Hepatocyte (in vitro differentiated cells): ENCODE data around the gene CACTIN. TPM values are rescaled to one million over a fixed set of nuclear protein-coding genes. Genes with fewer than 3 reads are reported as not detected.

Source experiments
- DNase-seq: peaks from one replicate; pipeline ENCODE4 v3.0.0-alpha.2; 2016; ENCODE audit warnings: low spot score
- H2AFZ ChIP-seq: fragments of 200-600 bp; sonication (generic); 2 replicates; pipeline ENCODE4 v1.6.0; 2016; ENCODE audit warnings: antibody characterized with exemption, mild to moderate bottlenecking
- H3K27ac ChIP-seq: fragments of 200-600 bp; sonication (generic); 2 replicates; pipeline ENCODE4 v1.5.1; 2016; ENCODE audit warnings: mild to moderate bottlenecking
- H3K27me3 ChIP-seq: fragments of 200-600 bp; sonication (generic); 2 replicates; pipeline ENCODE4 v1.6.1; 2016
- H3K36me3 ChIP-seq: fragments of 200-600 bp; sonication (generic); replicated peaks from 2 replicates; pipeline ENCODE4 v1.5.1; 2016; ENCODE audit warnings: low read depth; ENCODE audit not compliant: insufficient read depth
- H3K4me1 ChIP-seq: fragments of 200-600 bp; sonication (generic); 2 replicates; pipeline ENCODE4 v1.5.1; 2016; ENCODE audit warnings: mild to moderate bottlenecking, moderate library complexity; ENCODE audit not compliant: insufficient read depth
- H3K4me2 ChIP-seq: fragments of 200-600 bp; sonication (generic); 2 replicates; pipeline ENCODE4 v1.6.0; 2016
- H3K4me3 ChIP-seq: fragments of 200-600 bp; sonication (generic); 2 replicates; pipeline ENCODE4 v1.5.1; 2016; ENCODE audit warnings: mild to moderate bottlenecking
- H3K79me2 ChIP-seq: fragments of 200-600 bp; sonication (generic); 2 replicates; pipeline ENCODE4 v1.6.0; 2017; ENCODE audit warnings: mild to moderate bottlenecking
- H3K9me2 ChIP-seq: fragments of 200-600 bp; sonication (generic); replicated peaks from 2 replicates; pipeline ENCODE4 v1.6.0; 2017; ENCODE audit warnings: mild to moderate bottlenecking; ENCODE audit not compliant: insufficient read depth
- H3K9me3 ChIP-seq: fragments of 200-600 bp; sonication (generic); 2 replicates; pipeline ENCODE4 v1.5.1; 2016; ENCODE audit warnings: low read depth, mild to moderate bottlenecking
- H4K20me1 ChIP-seq: fragments of 200-600 bp; sonication (generic); 2 replicates; pipeline ENCODE4 v1.6.0; 2016; ENCODE audit warnings: mild to moderate bottlenecking; ENCODE audit not compliant: insufficient read depth, poor library complexity, severe bottlenecking
- CTCF ChIP-seq: fragments of 200-600 bp; sonication (generic); IDR thresholded peaks from 2 replicates; pipeline ENCODE4 v1.5.1; 2016; ENCODE audit warnings: antibody characterized with exemption, mild to moderate bottlenecking; ENCODE audit not compliant: poor library complexity
- EZH2 ChIP-seq: fragments of 200-600 bp; sonication (generic); IDR thresholded peaks from 2 replicates; pipeline ENCODE4 v1.6.1; 2016; ENCODE audit warnings: antibody characterized with exemption, mild to moderate bottlenecking, borderline replicate concordance
- EZH2phosphoT487 ChIP-seq: fragments of 200-600 bp; sonication (generic); IDR thresholded peaks from one replicate; pipeline ENCODE4 v1.6.1; 2018; ENCODE audit warnings: antibody characterized with exemption, mild to moderate bottlenecking, low read depth, moderate library complexity; ENCODE audit not compliant: unreplicated experiment, severe bottlenecking
- WGBS: methylation state at CpG from one replicate; pipeline ENCODE4 v1.1.6; 2016; ENCODE audit warnings: low lambda C conversion rate; ENCODE audit errors: missing lambda C conversion rate; 5-methylcytosine and 5-hydroxymethylcytosine counted together
- polyA plus RNA-seq: library from polyadenylated mRNA; unstranded; fragments of >200 nt; fragmentation: Nextera tagmentation; extraction: Ambion mirVana; gene quantifications from 2 replicates; pipeline ENCODE4 v1.2.1, GENCODE V29; 2016
- total RNA-seq: library from RNA; depleted of rRNA; stranded (reverse); fragments of >200 nt; gene quantifications from 2 replicates; pipeline ENCODE4 v1.2.3, GENCODE V29; 2014

CACTIN gene
- total and polyA plus RNA-seq, 2 experiments from 2014 or later, result 15.7 to 18.3 TPM

- H3K4me2 ChIP-seq, result no peak overlapping the region
- 96% methylated on average over 36 of the region's 37 CpGs for WGBS
- H3K27ac ChIP-seq, result no peak overlapping the region
- H3K9me2 ChIP-seq, result no peaks in the 10 kb centered on the region
- no peaks in the 10 kb centered on the region for H3K36me3 ChIP-seq
- TF ChIP-seq EZH2phosphoT487, result no peak
- TF ChIP-seq CTCF, result no peak
- TF ChIP-seq EZH2, result no peak
- no peaks in the 10 kb centered on the region for H3K27me3 ChIP-seq
- no peak overlapping the region for H2AFZ ChIP-seq
- no peak for DNase-seq
- H3K79me2 ChIP-seq, result no peaks in the 10 kb centered on the region
- H3K9me3 ChIP-seq, result no peaks in the 10 kb centered on the region
- no peaks in the 10 kb centered on the region for H4K20me1 ChIP-seq
- no peaks in the 10 kb centered on the region for H3K4me1 ChIP-seq
- no peak overlapping the region for H3K4me3 ChIP-seq
Measured at GRCh38 chr19:3658870-3659745, 32.5 kb upstream of the CACTIN start.

- no peaks in the 10 kb centered on the region for H3K79me2 ChIP-seq
- H3K36me3 ChIP-seq, result no peaks in the 10 kb centered on the region
- H3K9me2 ChIP-seq, result no peaks in the 10 kb centered on the region
- DNase-seq, result no peak
- no peak overlapping the region for H3K27ac ChIP-seq
- 94% methylated on average over 38 of the region's 39 CpGs for WGBS
- no peak overlapping the region for H3K4me2 ChIP-seq
- H3K9me3 ChIP-seq, result no peaks in the 10 kb centered on the region
- H3K4me1 ChIP-seq, result no peaks in the 10 kb centered on the region
- no peaks in the 10 kb centered on the region for H3K27me3 ChIP-seq
- H4K20me1 ChIP-seq, result no peaks in the 10 kb centered on the region
- H2AFZ ChIP-seq, result no peak overlapping the region
- no peak overlapping the region for H3K4me3 ChIP-seq
- TF ChIP-seq CTCF, result no peak
- TF ChIP-seq EZH2phosphoT487, result no peak
Measured at GRCh38 chr19:3658004-3658869, 31.6 kb upstream of the CACTIN start.

DNA sequence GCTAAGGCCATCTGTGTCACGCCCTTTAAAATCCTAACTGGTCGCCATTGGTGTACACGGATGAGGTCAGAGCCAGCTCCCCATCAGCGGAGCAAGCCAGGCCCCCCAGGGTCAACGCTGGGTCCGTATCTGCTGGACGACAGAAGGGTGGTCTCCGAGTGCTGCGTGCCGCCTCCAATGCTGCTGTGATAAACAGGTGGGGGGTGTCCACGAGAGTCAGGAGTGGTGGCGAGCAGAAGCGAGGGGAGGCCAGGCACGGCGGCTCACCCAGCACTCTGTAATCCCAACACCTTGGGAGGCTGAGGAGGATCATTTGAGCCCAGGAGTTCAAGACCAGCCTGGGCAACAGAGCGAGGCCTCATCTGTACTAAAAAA, 30.8 kb upstream of the CACTIN start:
- no peak for DNase-seq
- no peak overlapping the region for H3K4me2 ChIP-seq
- H3K9me3 ChIP-seq, result no peaks in the 10 kb centered on the region
- H3K27me3 ChIP-seq, result no peaks in the 10 kb centered on the region
- 97% methylated on average over 15 of the region's 16 CpGs for WGBS
- H3K4me1 ChIP-seq, result no peaks in the 10 kb centered on the region
- no peaks in the 10 kb centered on the region for H3K9me2 ChIP-seq
- no peaks in the 10 kb centered on the region for H3K36me3 ChIP-seq
- no peak overlapping the region for H3K27ac ChIP-seq
- no peaks in the 10 kb centered on the region for H3K79me2 ChIP-seq
- no peak overlapping the region for H2AFZ ChIP-seq
- H3K4me3 ChIP-seq, result no peak overlapping the region
- no peaks in the 10 kb centered on the region for H4K20me1 ChIP-seq
- TF ChIP-seq CTCF (no peak), EZH2phosphoT487 (no peak), EZH2 (no peak)
